Upper lobe of left lung (tissue), 6 donors: Measurements from ENCODE around the gene ATN1. TPM values are rescaled to one million over a fixed set of nuclear protein-coding genes. Genes with fewer than 3 reads are reported as not detected.
"Not testable (repeated sequence)": the region's sequence is repeated elsewhere in the genome, so short reads cannot be mapped to it uniquely, and the experiment has no call there.

Experiments used
- ATAC-seq, 2 donors: fragments of 200-7000 bp; cut with Tn5 transposase; one replicate each; pipeline ENCODE4 v1.9.1; 2022; ENCODE audit warnings: mild to moderate bottlenecking in 2 of 2, moderate library complexity in 2 of 2; ENCODE audit not compliant: low FRiP score in 2 of 2
- DNase-seq, 2 donors: peaks; one replicate each; pipeline ENCODE4 v3.0.0-alpha.2; 2019 to 2020
- H3K27ac ChIP-seq, 4 donors: fragments of 200-600 bp; sonication (generic); one replicate each; pipeline ENCODE4 v1.5.1; 2016 to 2019
- H3K27me3 ChIP-seq, 4 donors: fragments of 200-600 bp; sonication (generic); one replicate each; pipeline ENCODE4 v1.5.1; 2017 to 2019
- H3K36me3 ChIP-seq, 4 donors: fragments of 200-600 bp; sonication (generic); one replicate each; pipeline ENCODE4 v1.5.1; 2016 to 2019
- H3K4me1 ChIP-seq, 4 donors: fragments of 200-600 bp; sonication (generic); one replicate each; pipeline ENCODE4 v1.5.1; 2018 to 2019
- H3K4me3 ChIP-seq, 4 donors: fragments of 200-600 bp; sonication (generic); one replicate each; pipeline ENCODE4 v1.5.1; 2017 to 2019; ENCODE audit warnings: mild to moderate bottlenecking in 2 of 4, moderate library complexity in 1 of 4
- H3K9me3 ChIP-seq, 4 donors: fragments of 200-600 bp; sonication (generic); one replicate each; pipeline ENCODE4 v1.5.1; 2018 to 2019
- EP300 ChIP-seq, 4 donors: sonication (generic); formaldehyde crosslinking; IDR thresholded peaks; one replicate each; pipeline ENCODE4 v1.5.1; 2017; ENCODE audit warnings: antibody characterized with exemption in 4 of 4, control low read depth in 2 of 4
- POLR2A ChIP-seq, 4 donors: fragments of 450-650 bp; IDR thresholded peaks; one replicate each; pipeline ENCODE4 v1.5.1; 2016 to 2017; ENCODE audit warnings: antibody characterized with exemption in 4 of 4, mild to moderate bottlenecking in 2 of 4
- POLR2AphosphoS5 ChIP-seq, 2 donors: sonication (generic); formaldehyde crosslinking; IDR thresholded peaks; one replicate each; pipeline ENCODE4 v1.5.1; 2017; ENCODE audit warnings: antibody characterized with exemption in 2 of 2
- WGBS, 2 donors: methylation state at CpG; one replicate each; pipeline ENCODE4 v1.1.5; 2017 to 2018; 5-methylcytosine and 5-hydroxymethylcytosine counted together
- total RNA-seq, 6 donors: library from RNA; depleted of rRNA in 4 of 6; stranded (reverse); fragments of >200 nt in 4 of 6; gene quantifications; one replicate each; pipeline versions ENCODE4 v1.1.0 to v1.2.1, GENCODE V29; 2016 to 2021
- TF ChIP-seq, protein P1 (sequence below), 6 experiments: fragments of 450-650 bp in 4 of 6; fragments of 200-600 bp in 2 of 6; sonication (generic) in 2 of 6; IDR thresholded peaks; one replicate each; pipeline ENCODE4 v1.5.1; 2016 to 2019; ENCODE audit warnings: antibody characterized with exemption in 6 of 6
- donor health status: DM: no; HTN: no; CAD: no; lungs with moderate emphysema.
- donor health status: DM: no; HTN: yes; CAD: no; lungs with severe emphysema.

Gene ATN1
- total RNA-seq, 6 donors from 2014 or later = 74.7 to 321 (median 133) TPM

- ATAC-seq (no peak), DNase-seq (peak in 1 of 2 donors; percentile 51)
- Histone ChIP-seq H3K4me1 (peaks cover 0 to 24% (median 7%) of the 10 kb centered on the region in 4 donors), H3K27me3 (no peaks in the 10 kb centered on the region), H3K4me3 (no peak overlapping the region), H3K9me3 (no peaks in the 10 kb centered on the region), H3K36me3 (peaks cover 0 to 16% (median 14%) of the 10 kb centered on the region in 4 donors), H3K27ac (no peak overlapping the region)
- TF ChIP-seq EP300 (IDR thresholded peaks at IDR 0.05) (no peak), POLR2AphosphoS5 (IDR thresholded peaks at IDR 0.05) (no peak), POLR2A (IDR thresholded peaks at IDR 0.05) (no peak)
- TF ChIP-seq, protein P1, sequence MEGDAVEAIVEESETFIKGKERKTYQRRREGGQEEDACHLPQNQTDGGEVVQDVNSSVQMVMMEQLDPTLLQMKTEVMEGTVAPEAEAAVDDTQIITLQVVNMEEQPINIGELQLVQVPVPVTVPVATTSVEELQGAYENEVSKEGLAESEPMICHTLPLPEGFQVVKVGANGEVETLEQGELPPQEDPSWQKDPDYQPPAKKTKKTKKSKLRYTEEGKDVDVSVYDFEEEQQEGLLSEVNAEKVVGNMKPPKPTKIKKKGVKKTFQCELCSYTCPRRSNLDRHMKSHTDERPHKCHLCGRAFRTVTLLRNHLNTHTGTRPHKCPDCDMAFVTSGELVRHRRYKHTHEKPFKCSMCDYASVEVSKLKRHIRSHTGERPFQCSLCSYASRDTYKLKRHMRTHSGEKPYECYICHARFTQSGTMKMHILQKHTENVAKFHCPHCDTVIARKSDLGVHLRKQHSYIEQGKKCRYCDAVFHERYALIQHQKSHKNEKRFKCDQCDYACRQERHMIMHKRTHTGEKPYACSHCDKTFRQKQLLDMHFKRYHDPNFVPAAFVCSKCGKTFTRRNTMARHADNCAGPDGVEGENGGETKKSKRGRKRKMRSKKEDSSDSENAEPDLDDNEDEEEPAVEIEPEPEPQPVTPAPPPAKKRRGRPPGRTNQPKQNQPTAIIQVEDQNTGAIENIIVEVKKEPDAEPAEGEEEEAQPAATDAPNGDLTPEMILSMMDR (IDR thresholded peaks at IDR 0.05) = no peak
- WGBS, 2 donors = 86% methylated on average over 22 of the region's 22 CpGs
These were observed 43.2 kb upstream of the ATN1 start for GRCh38 chr12:6884539-6884938.

DNA sequence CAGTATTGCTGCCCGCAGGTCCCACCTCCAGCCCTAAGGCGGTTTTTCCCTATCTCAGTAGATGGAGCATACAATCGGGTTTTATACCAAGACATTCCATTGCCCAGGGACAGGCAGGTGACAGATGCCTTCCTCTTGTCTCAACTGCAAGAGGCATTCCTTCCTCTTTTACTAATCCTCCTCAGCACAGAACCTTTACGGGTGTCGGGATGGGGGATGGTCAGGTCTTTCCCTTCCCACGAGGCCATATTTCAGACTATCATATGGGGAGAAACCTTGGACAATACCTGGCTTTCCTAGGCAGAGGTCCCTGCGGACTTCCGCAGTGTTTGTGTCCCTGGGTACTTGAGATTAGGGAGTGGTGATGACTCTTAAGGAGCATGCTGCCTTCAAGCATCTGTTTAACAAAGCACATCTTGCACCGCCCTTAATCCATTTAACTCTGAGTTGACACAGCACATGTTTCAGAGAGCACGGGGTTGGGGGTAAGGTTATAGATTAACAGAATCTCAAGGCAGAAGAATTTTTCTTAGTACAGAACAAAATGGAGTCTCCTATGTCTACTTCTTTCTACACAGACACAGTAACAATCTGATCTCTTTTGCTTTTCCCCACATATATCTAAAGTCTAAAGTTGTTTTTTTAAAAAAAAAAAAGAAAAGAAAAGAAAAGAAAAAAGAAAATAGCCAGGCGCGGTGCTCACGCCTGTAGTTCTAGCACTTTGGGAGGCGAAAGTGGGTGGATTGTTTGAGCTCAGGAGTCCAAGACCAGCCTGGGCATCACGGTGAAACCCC is 41.4 kb upstream of the ATN1 start:
- not testable (repeated sequence) for ATAC-seq, H3K27me3 ChIP-seq, H3K4me3 ChIP-seq, H3K9me3 ChIP-seq, DNase-seq
- 34 to 59% methylated on average over 11 to 13 of the region's 15 CpGs for WGBS, 2 donors
- H3K36me3 ChIP-seq = peaks cover 0 to 16% (median 14%) of the 10 kb centered on the region in 4 donors
- peak in 1 of 4 donors; percentile 35 for TF ChIP-seq POLR2A (IDR thresholded peaks at IDR 0.05)
- H3K4me1 ChIP-seq = peaks cover 4 to 25% (median 13%) of the 10 kb centered on the region in 4 donors
- peak overlapping the region; percentile 71 to 76 (median 74) for H3K27ac ChIP-seq

- 52 to 57% methylated on average over 8 of the region's 8 CpGs for WGBS, 2 donors
- H3K27ac ChIP-seq = peak overlapping the region; percentile 71 to 76 (median 74)
- H3K4me1 ChIP-seq = peaks cover 8 to 30% (median 17%) of the 10 kb centered on the region in 4 donors
- no peaks in the 10 kb centered on the region for H3K27me3 ChIP-seq
- peak in 1 of 4 donors; percentile 50 for TF ChIP-seq EP300 (IDR thresholded peaks at IDR 0.05)
- TF ChIP-seq, protein P1 (IDR thresholded peaks at IDR 0.05) = no peak
- no peak for TF ChIP-seq POLR2AphosphoS5 (IDR thresholded peaks at IDR 0.05)
- peak in 1 of 4 donors; percentile 39 for TF ChIP-seq POLR2A (IDR thresholded peaks at IDR 0.05)
- ATAC-seq (peak in 1 of 2 donors; percentile 12), DNase-seq (peak in 1 of 2 donors; percentile 84)
- no peak overlapping the region for H3K4me3 ChIP-seq
- H3K36me3 ChIP-seq = peaks cover 0 to 16% (median 14%) of the 10 kb centered on the region in 4 donors
- no peaks in the 10 kb centered on the region for H3K9me3 ChIP-seq
These were observed 40.3 kb upstream of the ATN1 start for GRCh38 chr12:6887460-6887859.

- peaks cover 0 to 16% (median 13%) of the 10 kb centered on the region in 4 donors for H3K36me3 ChIP-seq
- H3K27me3 ChIP-seq = no peaks in the 10 kb centered on the region
- DNase-seq (no peak), ATAC-seq (no peak)
- H3K4me3 ChIP-seq = no peak overlapping the region
- H3K4me1 ChIP-seq = peaks cover 8 to 30% (median 17%) of the 10 kb centered on the region in 4 donors
- H3K9me3 ChIP-seq = no peaks in the 10 kb centered on the region
- H3K27ac ChIP-seq = peak overlapping the region in 1 of 4 donors; percentile 76
- 88 to 100% methylated on average over 2 of the region's 2 CpGs for WGBS, 2 donors
- TF ChIP-seq, protein P1 (IDR thresholded peaks at IDR 0.05) = no peak
- no peak for TF ChIP-seq POLR2AphosphoS5 (IDR thresholded peaks at IDR 0.05)
These were observed 39.4 kb upstream of the ATN1 start for GRCh38 chr12:6888360-6888759.

- 75 to 76% methylated on average over 7 of the region's 7 CpGs for WGBS, 2 donors
- not testable (repeated sequence) for DNase-seq, ATAC-seq, H3K27me3 ChIP-seq, H3K9me3 ChIP-seq, H3K4me3 ChIP-seq
- Histone ChIP-seq H3K4me1 (peaks cover 8 to 30% (median 17%) of the 10 kb centered on the region in 4 donors), H3K27ac (peak overlapping the region in 1 of 4 donors; percentile 76), H3K36me3 (peaks cover 0 to 14% (median 9%) of the 10 kb centered on the region in 4 donors)
These were observed 39.0 kb upstream of the ATN1 start for GRCh38 chr12:6888794-6889193.

GRCh38 chr12:6889775-6890573 is 37.8 kb upstream of the ATN1 start:
- H3K9me3 ChIP-seq, H3K36me3 ChIP-seq, ATAC-seq, H3K27me3 ChIP-seq: not testable (repeated sequence)
- H3K27ac ChIP-seq = peak overlapping the region; percentile 78 to 96 (median 91)
- peaks cover 8 to 30% (median 17%) of the 10 kb centered on the region in 4 donors for H3K4me1 ChIP-seq
- DNase-seq = peak in 1 of 2 donors; percentile 54
- H3K4me3 ChIP-seq = peak overlapping the region in 1 of 4 donors; percentile 59
- 82 to 89% methylated on average over 21 of the region's 21 CpGs for WGBS, 2 donors
